KOPT-K1 (cell line): ENCODE results near the gene RUNX1.
A peak's percentile ranks its signal among the peaks of the same experiment; 100 is the strongest.

Experiments used
- H3K27ac ChIP-seq: fragments of 200-600 bp; sonication (generic); 2 replicates; pipeline ENCODE4 v1.5.1; 2016; ENCODE audit warnings: antibody characterized with exemption, mild to moderate bottlenecking, low read depth, low read length; ENCODE audit not compliant: poor library complexity, severe bottlenecking
- H3K36me3 ChIP-seq: fragments of 200-600 bp; sonication (generic); 2 replicates; pipeline ENCODE4 v1.5.1; 2017; ENCODE audit warnings: antibody characterized with exemption, mild to moderate bottlenecking, low read length, moderate library complexity; ENCODE audit not compliant: insufficient read depth
- H3K9me3 ChIP-seq: fragments of 200-600 bp; sonication (generic); 2 replicates; pipeline ENCODE4 v1.5.1; 2017; ENCODE audit warnings: antibody characterized with exemption, low read length, mild to moderate bottlenecking; ENCODE audit not compliant: insufficient read depth, poor library complexity, severe bottlenecking

Gene RUNX1

DNA sequence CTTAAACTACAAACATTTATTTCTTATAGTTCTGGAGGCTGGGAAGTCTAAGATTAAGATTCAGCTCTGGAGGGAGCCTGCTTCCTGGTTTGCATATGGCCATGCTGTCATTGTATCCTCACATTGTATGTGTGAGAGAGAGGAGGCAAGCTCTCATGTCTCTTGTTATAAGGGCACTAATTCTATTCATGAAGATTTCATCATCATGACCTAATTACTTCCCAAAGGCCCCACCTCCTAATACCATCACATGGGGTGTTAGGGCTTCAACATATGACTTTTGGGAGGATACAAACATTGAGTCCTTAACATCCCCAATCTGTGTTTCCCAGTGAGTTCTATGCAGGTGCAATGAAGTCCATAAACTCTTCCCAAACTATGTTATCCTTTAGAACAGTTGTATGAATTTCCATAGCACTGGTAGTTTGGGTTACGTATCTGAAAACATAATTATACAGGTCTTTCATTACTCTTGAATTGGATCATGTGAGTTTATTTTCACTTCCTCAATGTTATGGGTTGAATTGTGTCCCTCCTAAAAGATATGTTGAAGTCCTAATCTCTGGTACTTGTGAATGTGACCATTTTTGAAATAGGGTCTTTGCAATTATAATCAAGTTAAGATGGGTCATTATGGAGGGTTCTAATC, 124.2 kb downstream of the RUNX1 start:
- Histone ChIP-seq H3K27ac (peak overlapping the region; percentile 75), H3K9me3 (no peaks in the 10 kb centered on the region), H3K36me3 (peaks cover 66% of the 10 kb centered on the region)

DNA sequence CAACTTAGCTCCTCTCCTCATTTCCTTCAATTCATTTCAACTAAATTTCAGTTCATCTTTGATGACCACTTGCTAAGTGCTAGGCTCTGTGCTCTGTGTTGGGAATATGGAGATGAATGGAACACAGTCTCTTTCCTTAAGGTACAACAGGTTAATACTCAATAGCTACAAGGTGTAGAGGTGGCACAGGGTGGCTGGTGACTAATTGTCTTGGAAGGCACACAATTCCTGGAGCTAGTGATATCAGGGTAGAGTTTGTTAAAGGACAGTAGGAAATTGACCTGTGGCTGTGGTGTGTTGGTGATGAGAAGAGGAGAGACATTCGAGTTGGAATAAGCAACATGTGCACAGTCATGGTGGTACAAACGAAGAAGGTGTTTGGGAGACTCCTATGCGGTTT, 124.9 kb downstream of the RUNX1 start:
- Histone ChIP-seq H3K9me3 (no peaks in the 10 kb centered on the region), H3K27ac (peak overlapping the region; percentile 75), H3K36me3 (peaks cover 72% of the 10 kb centered on the region)

DNA sequence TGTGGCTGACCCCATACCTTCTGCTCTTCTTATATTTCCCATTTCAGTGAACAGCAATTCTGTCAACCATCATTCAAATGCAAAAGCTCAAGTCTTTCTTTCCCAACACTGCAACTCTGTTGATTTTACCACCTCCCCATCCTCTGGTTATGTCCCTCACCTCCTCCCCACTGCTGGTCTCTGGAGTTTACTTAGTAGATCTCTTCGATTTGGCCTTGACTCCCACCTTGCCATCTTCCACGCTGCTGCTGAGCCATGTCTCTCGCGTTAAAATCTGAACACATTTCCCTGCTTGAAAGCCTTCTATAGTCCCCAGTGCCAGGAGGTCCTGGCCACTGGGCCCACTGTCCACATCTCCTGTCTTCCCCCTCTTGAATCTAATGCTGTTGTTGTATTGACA, 125.5 kb downstream of the RUNX1 start:
- Histone ChIP-seq H3K27ac (peak overlapping the region; percentile 75), H3K36me3 (peaks cover 70% of the 10 kb centered on the region), H3K9me3 (no peaks in the 10 kb centered on the region)

DNA sequence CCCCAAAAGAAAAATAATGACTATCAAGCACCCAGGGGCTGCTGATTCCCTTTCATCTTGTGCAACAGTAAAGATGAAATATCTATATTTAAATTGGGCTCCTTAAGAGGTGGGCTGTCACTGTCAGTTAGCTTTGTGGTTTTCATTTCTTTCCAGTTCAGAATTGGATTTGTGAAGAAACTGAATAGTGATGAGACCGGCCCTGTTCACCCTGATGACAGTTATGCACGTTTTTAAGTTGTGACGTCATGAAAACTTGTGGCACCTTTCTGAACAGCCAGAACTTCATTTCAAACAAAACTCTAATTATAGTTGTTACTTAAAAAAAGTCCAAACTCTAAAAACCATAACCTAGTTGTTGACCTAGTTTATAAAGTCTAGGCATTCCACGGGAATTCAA, 125.9 kb downstream of the RUNX1 start:
- H3K36me3 ChIP-seq = peaks cover 68% of the 10 kb centered on the region
- H3K9me3 ChIP-seq = no peaks in the 10 kb centered on the region
- H3K27ac ChIP-seq = peak overlapping the region; percentile 75

DNA sequence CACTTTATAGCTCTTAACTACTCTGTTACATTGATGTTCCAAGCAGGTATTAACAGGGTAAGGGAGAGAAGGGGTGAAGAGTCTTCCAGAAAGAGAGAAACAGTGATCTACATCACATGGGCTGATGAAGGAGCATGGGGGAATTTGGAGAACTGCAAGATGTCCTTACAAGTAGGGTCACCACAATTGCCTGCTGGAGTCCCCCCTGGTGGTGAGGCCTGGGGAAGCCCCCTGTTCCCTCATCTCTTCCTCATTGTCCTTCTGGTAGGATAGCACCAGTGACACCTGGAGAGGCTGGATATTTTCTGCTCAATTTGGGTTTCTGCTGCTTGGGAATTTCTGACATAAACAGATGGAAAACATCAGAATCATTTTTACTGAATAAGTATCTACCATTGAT, 126.6 kb downstream of the RUNX1 start:
- peak overlapping the region; percentile 75 for H3K27ac ChIP-seq
- H3K9me3 ChIP-seq = no peaks in the 10 kb centered on the region
- peaks cover 69% of the 10 kb centered on the region for H3K36me3 ChIP-seq

DNA sequence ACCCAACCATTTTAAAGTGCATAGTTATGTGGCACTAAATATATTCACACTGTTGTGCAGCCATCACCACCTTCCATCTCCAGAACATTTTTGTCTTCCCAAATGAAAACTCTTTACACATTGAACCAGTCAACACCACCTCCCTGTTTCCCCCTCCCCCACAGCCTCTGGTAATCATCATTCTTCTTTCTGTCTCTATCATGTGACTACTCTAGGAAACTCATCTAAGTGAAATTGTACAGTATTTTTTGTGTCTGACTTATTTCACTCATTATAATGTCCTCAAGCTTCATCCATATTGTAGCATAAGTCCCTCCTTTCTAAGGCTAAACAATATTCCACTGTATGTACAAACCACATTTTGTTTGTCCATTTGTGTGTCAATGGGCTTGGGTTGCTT, 128.0 kb downstream of the RUNX1 start:
- H3K36me3 ChIP-seq = peaks cover 74% of the 10 kb centered on the region
- peak overlapping the region; percentile 75 for H3K27ac ChIP-seq
- no peaks in the 10 kb centered on the region for H3K9me3 ChIP-seq

DNA sequence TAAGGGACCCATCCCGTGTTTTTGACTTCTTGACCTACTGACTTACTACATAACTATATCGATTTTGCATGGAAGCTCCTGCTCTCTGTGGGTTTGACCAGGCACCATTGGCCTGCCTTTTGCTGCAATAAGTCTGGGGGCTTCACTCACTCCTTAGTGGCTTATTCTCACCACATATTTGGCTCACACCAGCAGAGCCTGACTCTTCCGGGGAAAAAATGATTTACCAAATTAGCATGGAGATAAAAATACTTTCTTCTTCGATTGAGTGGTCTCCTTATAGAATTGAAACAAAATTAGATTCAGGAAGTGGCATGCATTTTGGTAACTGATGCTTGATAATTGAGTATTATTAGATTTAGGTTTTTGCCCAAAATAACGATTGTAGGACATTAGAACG, 129.7 kb downstream of the RUNX1 start:
- Histone ChIP-seq H3K36me3 (peaks cover 80% of the 10 kb centered on the region), H3K27ac (peak overlapping the region; percentile 36), H3K9me3 (no peaks in the 10 kb centered on the region)

DNA sequence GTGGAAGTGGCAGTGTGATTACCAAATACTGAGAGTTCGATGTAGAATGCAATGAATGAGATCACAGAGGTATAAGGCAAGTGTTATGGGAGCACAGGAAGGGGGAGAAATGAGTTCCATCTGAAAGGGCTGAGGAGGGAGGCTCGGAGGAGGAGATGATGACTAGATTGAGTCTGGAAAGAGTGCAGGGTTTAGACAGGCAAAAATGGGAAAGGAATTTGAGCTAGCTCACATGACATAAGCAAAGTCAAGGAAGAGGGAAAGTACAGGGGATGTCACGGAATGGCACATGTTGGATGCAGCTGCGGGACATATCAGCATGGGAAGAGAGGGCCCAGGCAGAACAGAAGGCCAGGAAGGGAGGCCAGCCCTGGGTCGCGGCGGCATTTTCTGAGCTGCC, 132.7 kb downstream of the RUNX1 start:
- Histone ChIP-seq H3K27ac (no peak overlapping the region), H3K36me3 (peaks cover 83% of the 10 kb centered on the region), H3K9me3 (no peaks in the 10 kb centered on the region)

DNA sequence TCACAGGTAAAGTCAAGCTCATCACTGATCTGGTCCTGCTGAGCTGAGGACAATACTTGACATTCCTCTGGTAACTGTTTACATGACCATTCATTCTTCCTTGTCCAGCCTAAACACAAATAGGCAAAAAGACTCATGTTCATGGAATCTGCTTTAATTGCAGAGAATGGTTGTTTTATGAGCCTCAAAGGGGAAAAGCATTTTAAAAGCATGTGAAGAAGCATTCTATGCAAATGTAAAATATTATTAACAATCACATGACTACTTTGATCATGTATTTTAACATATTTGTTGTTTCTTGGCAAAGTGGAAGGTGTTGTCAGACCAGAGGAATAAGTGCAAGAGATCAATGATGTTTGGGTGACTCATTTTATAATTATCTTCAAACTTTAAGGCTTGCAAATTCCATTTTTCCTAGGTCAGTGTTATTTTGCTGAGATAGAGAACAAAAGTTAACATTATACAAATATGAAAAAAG, 133.7 kb downstream of the RUNX1 start:
- H3K27ac ChIP-seq = no peak overlapping the region
- H3K36me3 ChIP-seq = peaks cover 78% of the 10 kb centered on the region
- no peaks in the 10 kb centered on the region for H3K9me3 ChIP-seq

DNA sequence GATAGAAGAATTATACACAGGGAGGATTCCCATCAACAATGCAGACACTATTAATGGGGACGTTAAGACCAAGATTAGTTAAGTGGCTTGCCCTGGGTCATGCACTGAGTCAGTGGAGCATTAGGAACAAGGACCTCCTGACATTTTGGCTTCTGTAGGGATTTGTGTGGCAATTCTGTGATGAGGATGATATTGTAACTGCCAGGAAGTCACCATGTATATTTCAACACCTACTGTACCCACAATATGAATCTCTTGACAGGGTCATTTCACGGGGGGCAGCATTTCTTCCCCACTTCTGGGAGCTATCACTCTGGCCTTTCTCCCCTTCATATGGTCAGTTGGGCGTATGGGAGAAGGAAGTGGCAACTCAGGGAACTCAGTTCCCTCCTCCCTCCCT, 134.9 kb downstream of the RUNX1 start:
- H3K27ac ChIP-seq = peak overlapping the region; percentile 5
- H3K36me3 ChIP-seq = peaks cover 73% of the 10 kb centered on the region
- no peaks in the 10 kb centered on the region for H3K9me3 ChIP-seq

DNA sequence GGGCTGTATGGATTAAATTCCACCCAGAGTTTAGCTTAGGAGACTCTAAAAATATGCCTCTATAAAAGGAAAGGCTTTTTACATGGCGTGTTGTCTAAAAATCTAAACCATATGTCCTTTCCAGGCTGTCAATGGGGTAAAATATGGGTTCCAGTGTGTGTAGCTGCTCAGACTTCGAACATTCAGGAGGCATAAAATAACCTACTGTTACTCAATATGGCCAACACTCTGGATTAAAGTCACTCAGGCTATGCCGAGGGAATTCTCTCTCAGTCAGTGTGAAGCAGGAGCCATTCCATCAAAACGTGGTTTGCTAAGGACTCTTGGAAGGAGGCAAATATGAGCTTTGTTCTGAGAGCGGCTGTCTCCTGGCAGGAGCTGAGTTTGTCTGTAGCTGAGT, 135.3 kb downstream of the RUNX1 start:
- Histone ChIP-seq H3K36me3 (peaks cover 69% of the 10 kb centered on the region), H3K9me3 (no peaks in the 10 kb centered on the region), H3K27ac (no peak overlapping the region)

DNA sequence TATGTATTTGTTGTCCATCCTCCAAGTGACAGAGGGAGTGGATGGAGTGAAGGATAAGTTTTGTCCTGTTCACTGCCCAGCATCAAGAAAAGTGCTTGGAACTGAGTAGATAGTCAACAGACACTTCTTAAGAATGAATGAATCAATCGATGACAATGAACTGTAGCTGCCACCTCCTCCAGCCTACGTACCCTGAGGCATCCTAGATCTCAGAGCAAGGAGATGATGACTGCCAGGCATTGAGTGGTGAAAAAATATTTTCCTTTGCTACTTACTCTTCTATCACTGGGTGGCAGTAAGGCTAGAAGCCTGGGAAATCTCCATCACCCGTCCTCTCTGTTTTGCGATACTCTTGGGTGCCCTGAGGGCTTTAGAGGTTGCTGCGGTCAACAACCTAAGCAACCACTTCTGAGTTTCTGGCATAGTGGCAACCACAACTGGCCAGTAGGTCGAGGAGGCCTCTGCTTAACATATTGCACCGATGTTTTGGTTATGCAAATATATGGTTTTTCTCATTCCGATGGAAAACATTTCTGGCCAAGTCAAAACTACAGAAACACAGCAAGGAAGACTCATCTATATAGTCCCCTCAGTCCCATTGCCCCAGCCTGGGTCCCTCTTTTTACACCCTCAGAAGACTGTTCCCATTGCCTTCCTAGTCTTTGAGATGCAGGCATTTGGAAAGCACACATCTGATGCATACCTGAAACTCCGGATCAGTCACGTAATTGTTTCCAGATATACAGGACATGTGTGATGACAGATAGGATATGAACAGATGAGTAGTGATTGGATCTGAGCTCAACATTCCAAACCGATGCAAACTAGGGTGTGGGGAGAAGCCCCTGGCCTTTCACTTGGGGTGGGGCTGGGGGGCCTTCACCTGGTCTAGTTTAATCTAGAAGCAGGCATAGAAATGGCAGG, 136.8 kb downstream of the RUNX1 start:
- peaks cover 59% of the 10 kb centered on the region for H3K36me3 ChIP-seq
- no peaks in the 10 kb centered on the region for H3K9me3 ChIP-seq
- peak overlapping the region; percentile 68 for H3K27ac ChIP-seq

DNA sequence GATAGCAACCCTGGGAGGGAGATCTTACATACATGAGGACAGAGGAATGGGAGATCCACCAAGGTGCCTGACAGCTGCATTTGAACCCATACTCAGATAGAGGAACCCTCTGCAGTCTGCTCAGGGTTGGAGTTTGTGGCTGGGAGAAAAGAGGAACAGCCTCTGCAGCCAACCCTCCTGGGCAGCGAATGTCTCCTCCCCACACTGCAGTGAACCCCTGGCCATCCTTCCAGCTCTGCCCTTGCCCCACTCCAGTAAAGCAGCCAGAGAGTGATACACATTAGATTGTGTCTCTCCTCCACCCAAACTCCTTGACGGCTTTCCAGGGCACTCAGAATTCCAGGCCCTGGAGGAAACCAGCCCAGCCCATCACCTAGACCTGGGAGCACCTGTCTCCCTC, 137.7 kb downstream of the RUNX1 start:
- H3K27ac ChIP-seq = peak overlapping the region; percentile 68
- peaks cover 49% of the 10 kb centered on the region for H3K36me3 ChIP-seq
- no peaks in the 10 kb centered on the region for H3K9me3 ChIP-seq

DNA sequence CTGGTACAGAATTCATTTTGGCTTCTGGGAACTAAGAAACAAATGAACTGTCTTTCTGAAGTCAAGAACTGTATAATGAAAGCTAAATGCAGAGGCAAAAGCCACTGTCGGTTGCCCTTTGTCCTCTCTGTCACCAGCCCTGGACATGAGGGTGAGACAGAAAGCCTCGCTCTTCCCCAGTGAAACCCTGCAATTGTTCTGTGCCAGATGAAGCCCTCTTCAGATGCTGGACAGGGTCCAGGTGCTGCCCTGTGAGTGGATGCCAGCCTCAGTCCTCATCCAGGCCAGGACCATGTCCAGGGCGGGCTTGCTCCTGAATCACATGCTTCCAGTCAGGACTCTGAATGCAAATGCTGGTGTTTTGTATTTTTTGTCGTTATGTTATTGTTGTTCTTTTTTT, 138.7 kb downstream of the RUNX1 start:
- Histone ChIP-seq H3K9me3 (no peaks in the 10 kb centered on the region), H3K27ac (peak overlapping the region; percentile 68), H3K36me3 (peaks cover 40% of the 10 kb centered on the region)

DNA sequence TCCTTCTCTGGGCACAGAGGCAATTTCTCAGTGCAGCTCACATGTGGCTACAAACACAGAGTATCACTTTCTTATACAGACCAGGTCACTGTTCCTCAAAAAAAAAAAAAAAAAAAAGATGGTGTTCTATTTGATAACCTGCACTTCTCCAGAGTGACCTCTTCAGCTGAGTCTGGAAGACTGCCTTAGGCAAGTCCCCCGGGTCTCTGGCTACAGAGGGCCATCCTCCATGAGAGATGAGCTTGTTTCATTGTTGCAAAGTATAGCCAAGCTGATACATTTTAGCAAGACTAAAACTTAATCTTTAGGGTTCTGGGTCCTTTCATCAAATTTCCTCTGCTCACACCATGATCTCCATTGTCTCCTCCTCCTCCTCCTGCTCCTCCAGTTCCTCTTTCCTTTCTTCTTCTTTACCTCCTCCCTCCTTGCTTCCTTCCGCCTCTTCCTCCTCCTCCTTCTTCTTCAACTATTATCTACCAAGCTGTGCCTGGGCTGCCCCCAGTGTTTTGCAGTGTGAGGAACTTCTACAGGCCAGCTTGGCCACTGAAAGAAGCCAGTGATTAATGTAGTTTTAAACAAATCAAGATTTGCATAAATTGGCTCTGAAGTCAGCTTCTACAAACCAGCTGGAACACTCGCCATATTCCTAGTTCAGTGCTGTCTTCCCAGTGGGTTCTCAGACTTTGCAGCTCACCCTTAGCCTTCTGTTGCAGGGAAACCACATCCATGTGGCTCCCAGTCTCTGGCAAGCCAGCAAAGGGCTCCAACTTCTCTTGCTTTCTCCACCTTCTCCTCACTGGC, 139.4 kb downstream of the RUNX1 start:
- H3K27ac ChIP-seq = peak overlapping the region; percentile 68
- peaks cover 33% of the 10 kb centered on the region; the same call in 1 of the 2 replicates for H3K36me3 ChIP-seq
- H3K9me3 ChIP-seq = no peaks in the 10 kb centered on the region
